ENCODE results near the gene HEXB. TPM values are rescaled to one million over a fixed set of nuclear protein-coding genes. Genes with fewer than 3 reads are reported as not detected.
A peak's percentile ranks its signal among the peaks of the same experiment; 100 is the strongest.

Gene HEXB
- total RNA-seq, 2 experiments from 2014 or later = 46.2 to 49.1 TPM

GRCh38 chr5:74641735-74642542 is 43.1 kb upstream of the HEXB start:
- H3K27ac Mint-ChIP-seq = no peak overlapping the region
- no peak for ATAC-seq

GRCh38 chr5:74642543-74642863 is 42.5 kb upstream of the HEXB start:
- peaks cover 30% of the 10 kb centered on the region for H3K4me1 Mint-ChIP-seq (ENCODE audit: low read depth)
- DNase-seq (no peak), ATAC-seq (no peak)
- H3K36me3 Mint-ChIP-seq (ENCODE audit: low read depth) = no peaks in the 10 kb centered on the region
- intact Hi-C loops (cut with micrococcal nuclease) = no loop called here
- TF ChIP-seq, protein P1, sequence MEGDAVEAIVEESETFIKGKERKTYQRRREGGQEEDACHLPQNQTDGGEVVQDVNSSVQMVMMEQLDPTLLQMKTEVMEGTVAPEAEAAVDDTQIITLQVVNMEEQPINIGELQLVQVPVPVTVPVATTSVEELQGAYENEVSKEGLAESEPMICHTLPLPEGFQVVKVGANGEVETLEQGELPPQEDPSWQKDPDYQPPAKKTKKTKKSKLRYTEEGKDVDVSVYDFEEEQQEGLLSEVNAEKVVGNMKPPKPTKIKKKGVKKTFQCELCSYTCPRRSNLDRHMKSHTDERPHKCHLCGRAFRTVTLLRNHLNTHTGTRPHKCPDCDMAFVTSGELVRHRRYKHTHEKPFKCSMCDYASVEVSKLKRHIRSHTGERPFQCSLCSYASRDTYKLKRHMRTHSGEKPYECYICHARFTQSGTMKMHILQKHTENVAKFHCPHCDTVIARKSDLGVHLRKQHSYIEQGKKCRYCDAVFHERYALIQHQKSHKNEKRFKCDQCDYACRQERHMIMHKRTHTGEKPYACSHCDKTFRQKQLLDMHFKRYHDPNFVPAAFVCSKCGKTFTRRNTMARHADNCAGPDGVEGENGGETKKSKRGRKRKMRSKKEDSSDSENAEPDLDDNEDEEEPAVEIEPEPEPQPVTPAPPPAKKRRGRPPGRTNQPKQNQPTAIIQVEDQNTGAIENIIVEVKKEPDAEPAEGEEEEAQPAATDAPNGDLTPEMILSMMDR (IDR thresholded peaks at IDR 0.05) = no peak
- ChIA-PET CTCF (interaction anchor here (1.6 to 2.3 kb wide), 2 partner anchors 9 to 740 kb away, joined by 9 to 16 read pairs; no protein-coding TSS in a partner anchor), POLR2A (no interaction called here)
- no peaks in the 10 kb centered on the region for H3K9me3 Mint-ChIP-seq
- H3K27me3 Mint-ChIP-seq = peaks cover 36% of the 10 kb centered on the region
- no peak overlapping the region for H3K4me3 Mint-ChIP-seq
- no peak overlapping the region for H3K27ac Mint-ChIP-seq

More at GRCh38 chr5:74641735-74642542, 43.1 kb upstream of the HEXB start:
- H3K27me3 Mint-ChIP-seq = peaks cover 40% of the 10 kb centered on the region
- TF ChIP-seq, protein P1 (IDR thresholded peaks at IDR 0.05) = peak; percentile 41
- no peaks in the 10 kb centered on the region for H3K9me3 Mint-ChIP-seq
- ChIA-PET POLR2A (no interaction called here), CTCF (interaction anchor here (0.7 to 2.5 kb wide), 7 partner anchors 9 to 740 kb away, joined by 3 to 16 read pairs (median 4); no protein-coding TSS in a partner anchor)
- intact Hi-C loops (cut with micrococcal nuclease) = no loop called here
- DNase-seq = peak; percentile 28
- peaks cover 30% of the 10 kb centered on the region for H3K4me1 Mint-ChIP-seq (ENCODE audit: low read depth)
- H3K4me3 Mint-ChIP-seq = peak overlapping the region; percentile 74
- H3K36me3 Mint-ChIP-seq (ENCODE audit: low read depth) = no peaks in the 10 kb centered on the region

- no peaks in the 10 kb centered on the region for H3K36me3 Mint-ChIP-seq (ENCODE audit: low read depth)
These were observed 41.9 kb upstream of the HEXB start for GRCh38 chr5:74643111-74643562.

GRCh38 chr5:74647096-74647495 is 37.9 kb upstream of the HEXB start:
- intact Hi-C loops (cut with micrococcal nuclease) = loop anchor here (5.0 kb wide), 1 partner anchor 1055 kb away; no protein-coding TSS in a partner anchor
- no peaks in the 10 kb centered on the region for H3K36me3 Mint-ChIP-seq (ENCODE audit: low read depth)
- peaks cover 24% of the 10 kb centered on the region for H3K27me3 Mint-ChIP-seq
- POLR2A ChIA-PET = no interaction called here
- TF ChIP-seq, protein P1 (IDR thresholded peaks at IDR 0.05) = no peak
- CTCF ChIA-PET = interaction anchor here (1.1 kb wide), 1 partner anchor 745 kb away, joined by 6 read pairs; no protein-coding TSS in a partner anchor
- ATAC-seq (no peak), DNase-seq (no peak)
- H3K9me3 Mint-ChIP-seq = no peaks in the 10 kb centered on the region
- peaks cover 2% of the 10 kb centered on the region for H3K4me1 Mint-ChIP-seq (ENCODE audit: low read depth)
- H3K4me3 Mint-ChIP-seq = no peak overlapping the region
- no peak overlapping the region for H3K27ac Mint-ChIP-seq

More at GRCh38 chr5:74643111-74643562, 41.9 kb upstream of the HEXB start:
- ATAC-seq (no peak), DNase-seq (no peak)
- H3K4me1 Mint-ChIP-seq (ENCODE audit: low read depth) = peaks cover 29% of the 10 kb centered on the region
- H3K27me3 Mint-ChIP-seq = peaks cover 33% of the 10 kb centered on the region
- CTCF ChIA-PET = interaction anchor here (1.1 to 2.3 kb wide), 4 partner anchors 10 to 741 kb away, joined by 4 to 16 read pairs (median 6); no protein-coding TSS in a partner anchor
- TF ChIP-seq, protein P1 (IDR thresholded peaks at IDR 0.05) = no peak
- intact Hi-C loops (cut with micrococcal nuclease) = no loop called here
- no peaks in the 10 kb centered on the region for H3K9me3 Mint-ChIP-seq
- no peak overlapping the region for H3K27ac Mint-ChIP-seq
- POLR2A ChIA-PET = no interaction called here
- H3K4me3 Mint-ChIP-seq = no peak overlapping the region

DNA sequence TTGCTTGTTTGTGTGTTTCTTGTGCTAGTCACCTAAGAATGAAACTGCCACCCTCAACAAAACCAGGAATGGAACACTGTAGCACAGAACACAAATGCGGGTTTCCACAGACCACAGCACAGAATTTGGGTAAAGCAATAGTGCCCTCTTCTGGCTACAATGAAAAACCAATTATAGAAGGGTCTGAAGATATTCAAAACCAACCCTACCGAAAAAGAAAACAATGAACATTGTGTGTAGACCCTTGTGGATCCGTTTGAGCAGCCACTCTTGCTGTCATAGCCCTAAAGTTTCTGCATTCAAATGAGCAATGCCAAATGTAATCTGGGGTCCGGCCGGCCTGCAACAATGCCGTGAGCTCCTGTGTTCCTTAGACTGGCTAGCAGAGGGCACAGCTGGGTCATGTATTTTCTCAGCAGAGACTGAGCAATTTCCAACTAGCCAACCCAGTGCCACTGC is 36.2 kb upstream of the HEXB start:
- DNase-seq (peak; percentile 43), ATAC-seq (peak; percentile 72)
- no peaks in the 10 kb centered on the region for H3K9me3 Mint-ChIP-seq
- ChIA-PET CTCF (interaction anchor here (0.6 to 2.2 kb wide), 19 partner anchors 10 to 749 kb away, joined by 3 to 27 read pairs (median 3); no protein-coding TSS in a partner anchor), POLR2A (no interaction called here)
- intact Hi-C loops (cut with micrococcal nuclease) = loop anchor here (2.0 to 5.0 kb wide), 2 partner anchors 746 to 1057 kb away; no protein-coding TSS in a partner anchor
- H3K4me1 Mint-ChIP-seq (ENCODE audit: low read depth) = no peaks in the 10 kb centered on the region
- peaks cover 15% of the 10 kb centered on the region for H3K27me3 Mint-ChIP-seq
- H3K4me3 Mint-ChIP-seq = no peak overlapping the region
- H3K27ac Mint-ChIP-seq = no peak overlapping the region
- H3K36me3 Mint-ChIP-seq (ENCODE audit: low read depth) = no peaks in the 10 kb centered on the region
- TF ChIP-seq, protein P1 (IDR thresholded peaks at IDR 0.05) = peak; percentile 91

Measured in activated CD8-positive, alpha-beta T cell treated with anti-CD3 and anti-CD28 coated beads for 36 hours (primary cell).